MM.1S (cell line): ENCODE measurements around the gene NDEL1.

ENCODE experiments used
- DNase-seq: peaks from one replicate; pipeline ENCODE4 v3.0.0-alpha.2; 2015
- H2AFZ ChIP-seq: fragments of 300-600 bp; sonication (generic); 2 replicates; pipeline ENCODE4 v1.6.0; 2016; ENCODE audit warnings: antibody characterized with exemption, low read length
- H3F3A ChIP-seq: fragments of 300-600 bp; sonication (generic); 2 replicates; pipeline ENCODE4 v1.6.1; 2016; ENCODE audit warnings: mild to moderate bottlenecking, antibody characterized with exemption, low read length, moderate library complexity, mixed read lengths; ENCODE audit not compliant: insufficient read depth
- H3K27ac ChIP-seq: fragments of 300-600 bp; sonication (generic); 2 replicates; pipeline ENCODE4 v1.5.1; 2016; ENCODE audit warnings: mild to moderate bottlenecking, low read length
- H3K27me3 ChIP-seq: fragments of 300-600 bp; sonication (generic); replicated peaks from 2 replicates; pipeline ENCODE4 v1.6.0; 2016; ENCODE audit warnings: low read length; ENCODE audit not compliant: insufficient read depth
- H3K36me3 ChIP-seq: fragments of 300-600 bp; sonication (generic); replicated peaks from 2 replicates; pipeline ENCODE4 v1.6.1; 2016; ENCODE audit warnings: mild to moderate bottlenecking, low read length, mixed read lengths; ENCODE audit not compliant: insufficient read depth
- H3K4me1 ChIP-seq: fragments of 300-600 bp; sonication (generic); 2 replicates; pipeline ENCODE4 v1.6.1; 2016; ENCODE audit warnings: low read length, mixed read lengths
- H3K4me2 ChIP-seq: fragments of 300-600 bp; sonication (generic); 2 replicates; pipeline ENCODE4 v1.6.0; 2016; ENCODE audit warnings: low read depth, low read length
- H3K4me3 ChIP-seq: fragments of 300-600 bp; sonication (generic); 2 replicates; pipeline ENCODE4 v1.5.1; 2016; ENCODE audit warnings: low read length, mixed read lengths
- H3K79me2 ChIP-seq: fragments of 300-600 bp; sonication (generic); 2 replicates; pipeline ENCODE4 v1.6.1; 2016; ENCODE audit warnings: mixed run types, low read length, mixed read lengths
- H3K9ac ChIP-seq: fragments of 300-600 bp; sonication (generic); 2 replicates; pipeline ENCODE4 v1.6.1; 2016; ENCODE audit warnings: low read length, mixed read lengths
- H3K9me2 ChIP-seq: fragments of 300-600 bp; sonication (generic); replicated peaks from 2 replicates; pipeline ENCODE4 v1.6.1; 2016; ENCODE audit warnings: mild to moderate bottlenecking, low read length, mixed read lengths; ENCODE audit not compliant: insufficient read depth
- H3K9me3 ChIP-seq: fragments of 300-600 bp; sonication (generic); replicated peaks from 2 replicates; pipeline ENCODE4 v1.6.1; 2016; ENCODE audit warnings: mild to moderate bottlenecking, low read length, mixed read lengths; ENCODE audit not compliant: insufficient read depth
- H4K20me1 ChIP-seq: fragments of 300-600 bp; sonication (generic); 2 replicates; pipeline ENCODE4 v1.6.1; 2016; ENCODE audit warnings: mild to moderate bottlenecking, low read length, moderate library complexity, mixed read lengths; ENCODE audit not compliant: insufficient read depth
- CTCF ChIP-seq: fragments of 300-600 bp; sonication (generic); IDR thresholded peaks from 2 replicates; pipeline ENCODE4 v1.5.1; 2016; ENCODE audit warnings: antibody characterized with exemption, low read length, mixed read lengths
- EZH2 ChIP-seq: fragments of 300-600 bp; sonication (generic); optimal IDR thresholded peaks from 2 replicates; pipeline ENCODE3; 2017; ENCODE audit warnings: low read depth, mild to moderate bottlenecking, antibody characterized with exemption, low read length, mixed read lengths
- EZH2phosphoT487 ChIP-seq: fragments of 300-600 bp; sonication (generic); IDR thresholded peaks from 2 replicates; pipeline ENCODE4 v1.6.1; 2018; ENCODE audit warnings: antibody characterized with exemption, low read length

The NDEL1 gene

GRCh38 chr17:8476741-8477140, 41.1 kb downstream of the NDEL1 start:
- H3K4me2 ChIP-seq = no peak overlapping the region
- H3K4me1 ChIP-seq = no peaks in the 10 kb centered on the region
- DNase-seq = no peak
- H2AFZ ChIP-seq = no peak overlapping the region
- H3K36me3 ChIP-seq = 0 out of 2 replicates have a peak, but pooled peaks cover 15% of the 10 kb centered on the region
- H3K79me2 ChIP-seq = no peaks in the 10 kb centered on the region; the same call in 1 of the 2 replicates
- no peaks in the 10 kb centered on the region for H3F3A ChIP-seq
- no peaks in the 10 kb centered on the region for H3K9me3 ChIP-seq
- H3K27me3 ChIP-seq = no peaks in the 10 kb centered on the region
- H3K9ac ChIP-seq = no peak overlapping the region
- TF ChIP-seq EZH2 (no peak), CTCF (no peak), EZH2phosphoT487 (no peak)
- no peaks in the 10 kb centered on the region for H4K20me1 ChIP-seq
- no peaks in the 10 kb centered on the region for H3K9me2 ChIP-seq
- no peak overlapping the region for H3K4me3 ChIP-seq
- no peak overlapping the region for H3K27ac ChIP-seq

GRCh38 chr17:8477171-8477570, 41.5 kb downstream of the NDEL1 start:
- no peak overlapping the region for H2AFZ ChIP-seq
- 0 out of 2 replicates have a peak, but pooled peaks cover 15% of the 10 kb centered on the region for H3K36me3 ChIP-seq
- no peak overlapping the region for H3K27ac ChIP-seq
- H3K9ac ChIP-seq = no peak overlapping the region
- H4K20me1 ChIP-seq = no peaks in the 10 kb centered on the region
- H3K4me3 ChIP-seq = no peak overlapping the region
- no peak for TF ChIP-seq CTCF
- H3K27me3 ChIP-seq = no peaks in the 10 kb centered on the region
- no peaks in the 10 kb centered on the region; the same call in 1 of the 2 replicates for H3K79me2 ChIP-seq
- H3K4me2 ChIP-seq = no peak overlapping the region
- DNase-seq = no peak
- no peaks in the 10 kb centered on the region for H3K9me2 ChIP-seq
- no peaks in the 10 kb centered on the region for H3F3A ChIP-seq
- H3K9me3 ChIP-seq = no peaks in the 10 kb centered on the region
- H3K4me1 ChIP-seq = no peaks in the 10 kb centered on the region

GRCh38 chr17:8477715-8478441, 42.2 kb downstream of the NDEL1 start:
- Histone ChIP-seq H3F3A (no peaks in the 10 kb centered on the region), H3K27ac (no peak overlapping the region), H3K36me3 (peaks cover 15% of the 10 kb centered on the region; the same call in 1 of the 2 replicates), H2AFZ (no peak overlapping the region), H3K9ac (no peak overlapping the region), H3K4me3 (no peak overlapping the region), H3K79me2 (no peaks in the 10 kb centered on the region; the same call in 1 of the 2 replicates), H3K4me2 (no peak overlapping the region), H3K4me1 (no peaks in the 10 kb centered on the region), H3K9me3 (no peaks in the 10 kb centered on the region), H3K27me3 (no peaks in the 10 kb centered on the region), H3K9me2 (no peaks in the 10 kb centered on the region), H4K20me1 (no peaks in the 10 kb centered on the region)
- no peak for DNase-seq
- TF ChIP-seq EZH2 = no peak
- no peak for TF ChIP-seq CTCF
- TF ChIP-seq EZH2phosphoT487 = no peak
